ENCODE measurements around the gene YAP1.

Gene YAP1

GRCh38 chr11:102202972-102203371, 92.7 kb downstream of the YAP1 start:
- no peak for DNase-seq

GRCh38 chr11:102204174-102204573, 93.9 kb downstream of the YAP1 start:
- no peak for DNase-seq

- DNase-seq = no peak
Observed at GRCh38 chr11:102205805-102206204, 95.6 kb downstream of the YAP1 start.

GRCh38 chr11:102208835-102209234, 98.6 kb downstream of the YAP1 start:
- DNase-seq = no peak

GRCh38 chr11:102214623-102215022, 104.4 kb downstream of the YAP1 start:
- no peak for DNase-seq

- no peak for DNase-seq
Observed at GRCh38 chr11:102216433-102217075, 106.3 kb downstream of the YAP1 start.

GRCh38 chr11:102220728-102221467, 110.7 kb downstream of the YAP1 start:
- DNase-seq = no peak

- DNase-seq = no peak
Observed at GRCh38 chr11:102223859-102224258, 113.6 kb downstream of the YAP1 start.

GRCh38 chr11:102225689-102226568, 115.7 kb downstream of the YAP1 start:
- DNase-seq = no peak

- no peak for DNase-seq
Observed at GRCh38 chr11:102226702-102227490, 116.6 kb downstream of the YAP1 start.

GRCh38 chr11:102229510-102230123, 119.4 kb downstream of the YAP1 start:
- no peak for DNase-seq

- no peak for DNase-seq
Observed at GRCh38 chr11:102230186-102230585, 119.9 kb downstream of the YAP1 start.

- no peak for DNase-seq
Observed at GRCh38 chr11:102230911-102231310, 120.7 kb downstream of the YAP1 start.

GRCh38 chr11:102234779-102235439, 124.7 kb downstream of the YAP1 start:
- DNase-seq = no peak

GRCh38 chr11:102237096-102237735, 127.0 kb downstream of the YAP1 start:
- DNase-seq = no peak

- no peak for DNase-seq
Observed at GRCh38 chr11:102238391-102238821, 128.2 kb downstream of the YAP1 start.

- no peak for DNase-seq
Observed at GRCh38 chr11:102239448-102239847, 129.2 kb downstream of the YAP1 start.

- no peak for DNase-seq
Observed at GRCh38 chr11:102239911-102240310, 129.7 kb downstream of the YAP1 start.

GRCh38 chr11:102240502-102240901, 130.3 kb downstream of the YAP1 start:
- DNase-seq = no peak

- DNase-seq = no peak
Observed at GRCh38 chr11:102241026-102241425, 130.8 kb downstream of the YAP1 start.

GRCh38 chr11:102243399-102243884, 133.2 kb downstream of the YAP1 start:
- DNase-seq = no peak
